ENCODE results near the gene OTUD7B.
A peak's percentile ranks its signal among the peaks of the same experiment; 100 is the strongest.

The OTUD7B gene

DNA sequence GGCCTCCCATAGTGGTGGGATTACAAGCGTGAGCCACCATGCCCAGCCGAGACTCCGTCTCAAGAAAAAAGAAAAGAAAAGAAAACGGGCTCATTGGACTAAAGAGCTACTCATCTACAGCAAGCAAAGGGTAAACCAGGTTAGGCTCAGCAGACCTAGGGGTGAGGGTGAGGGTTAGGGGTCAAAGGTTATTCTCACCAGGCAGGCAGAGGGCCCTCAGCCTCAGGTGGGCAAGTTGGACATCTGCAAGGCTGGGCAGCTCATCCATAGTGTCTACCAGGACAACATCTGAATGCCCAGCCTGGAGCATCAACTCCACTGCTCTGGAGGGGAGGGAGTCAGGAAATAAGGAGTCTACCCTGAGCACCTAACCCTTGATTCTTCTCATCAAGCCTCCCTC is 77.3 kb downstream of the OTUD7B start:
- no peak overlapping the region for H3K27ac ChIP-seq (ENCODE audit: low read depth, low read length, severe bottlenecking)
- H3K9me3 ChIP-seq (ENCODE audit: control insufficient read depth, low read length): no peaks in the 10 kb centered on the region
- H3K4me3 ChIP-seq (ENCODE audit: extremely low read depth, insufficient read depth, low read length, poor library complexity, severe bottlenecking): no peak overlapping the region
- no peaks in the 10 kb centered on the region for H3K36me3 ChIP-seq (ENCODE audit: control insufficient read depth, insufficient read depth, low read length)
- WGBS, 2 experiments (ENCODE audit: insufficient coverage in 2 of 2): 80 to 97% methylated on average over 1 to 4 of the region's 4 CpGs
- H3K4me1 ChIP-seq (ENCODE audit: control insufficient read depth, insufficient read depth, low read length, poor library complexity, severe bottlenecking): peaks cover 41% of the 10 kb centered on the region

DNA sequence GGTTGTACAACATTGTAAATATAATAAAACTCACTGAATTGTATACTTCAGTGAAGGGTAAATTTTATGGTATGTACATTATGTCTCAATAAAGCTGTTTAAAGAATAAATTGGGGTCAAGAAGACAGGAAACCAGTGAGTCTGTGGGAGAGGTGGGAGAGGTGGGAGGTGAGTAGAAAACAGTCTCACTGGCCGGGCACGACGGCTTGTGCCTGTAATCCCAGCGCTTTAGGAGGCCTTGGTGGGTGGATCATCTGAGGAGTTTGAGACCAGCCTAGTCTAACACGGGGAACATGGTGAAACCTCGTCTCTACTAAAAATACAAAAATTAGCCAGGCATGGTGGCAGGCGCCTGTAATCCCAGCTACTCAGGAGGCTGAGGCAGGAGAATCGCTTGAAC is 78.1 kb downstream of the OTUD7B start:
- no peak overlapping the region for H3K27ac ChIP-seq (ENCODE audit: low read depth, low read length, severe bottlenecking)
- H3K4me3 ChIP-seq (ENCODE audit: extremely low read depth, insufficient read depth, low read length, poor library complexity, severe bottlenecking): no peak overlapping the region
- peaks cover 36% of the 10 kb centered on the region for H3K4me1 ChIP-seq (ENCODE audit: control insufficient read depth, insufficient read depth, low read length, poor library complexity, severe bottlenecking)
- H3K9me3 ChIP-seq (ENCODE audit: control insufficient read depth, low read length): no peaks in the 10 kb centered on the region
- no peaks in the 10 kb centered on the region for H3K36me3 ChIP-seq (ENCODE audit: control insufficient read depth, insufficient read depth, low read length)
- 83 to 93% methylated on average over 7 of the region's 8 CpGs for WGBS, 2 experiments (ENCODE audit: insufficient coverage in 2 of 2)

DNA sequence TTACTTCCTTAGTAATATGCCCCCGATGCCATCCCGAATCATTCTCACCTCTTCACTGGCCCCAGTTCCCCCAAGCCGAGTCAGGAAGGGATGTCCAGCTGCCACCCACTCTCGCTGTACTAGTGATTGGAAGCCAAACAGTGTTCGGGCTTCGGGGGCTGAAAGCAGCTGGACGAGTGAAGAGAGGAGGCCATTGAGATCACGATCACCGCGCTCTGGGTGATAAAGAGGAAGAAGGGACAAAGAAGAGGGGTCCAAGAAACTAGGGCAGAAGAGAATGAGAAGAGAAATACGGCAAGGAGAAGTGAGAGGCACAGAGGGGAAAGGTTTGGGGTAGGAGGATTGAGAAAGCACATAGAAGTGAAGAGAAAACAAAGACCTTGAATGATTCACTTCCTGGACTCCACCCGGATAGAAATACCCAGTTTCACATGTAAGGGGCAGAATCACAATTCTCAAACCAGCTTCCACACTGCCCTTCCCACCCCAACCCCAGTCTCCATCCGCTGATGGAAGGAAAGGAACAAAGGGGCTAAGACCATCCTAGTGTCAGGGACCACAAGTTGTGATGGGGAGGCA is 79.2 kb downstream of the OTUD7B start:
- Histone ChIP-seq H3K9me3 (ENCODE audit: control insufficient read depth, low read length) (no peaks in the 10 kb centered on the region), H3K36me3 (ENCODE audit: control insufficient read depth, insufficient read depth, low read length) (peaks cover 6% of the 10 kb centered on the region), H3K4me1 (ENCODE audit: control insufficient read depth, insufficient read depth, low read length, poor library complexity, severe bottlenecking) (peaks cover 30% of the 10 kb centered on the region), H3K4me3 (ENCODE audit: extremely low read depth, insufficient read depth, low read length, poor library complexity, severe bottlenecking) (no peak overlapping the region), H3K27ac (ENCODE audit: low read depth, low read length, severe bottlenecking) (no peak overlapping the region)
- 93 to 94% methylated on average over 11 of the region's 13 CpGs for WGBS, 2 experiments (ENCODE audit: insufficient coverage in 2 of 2)

DNA sequence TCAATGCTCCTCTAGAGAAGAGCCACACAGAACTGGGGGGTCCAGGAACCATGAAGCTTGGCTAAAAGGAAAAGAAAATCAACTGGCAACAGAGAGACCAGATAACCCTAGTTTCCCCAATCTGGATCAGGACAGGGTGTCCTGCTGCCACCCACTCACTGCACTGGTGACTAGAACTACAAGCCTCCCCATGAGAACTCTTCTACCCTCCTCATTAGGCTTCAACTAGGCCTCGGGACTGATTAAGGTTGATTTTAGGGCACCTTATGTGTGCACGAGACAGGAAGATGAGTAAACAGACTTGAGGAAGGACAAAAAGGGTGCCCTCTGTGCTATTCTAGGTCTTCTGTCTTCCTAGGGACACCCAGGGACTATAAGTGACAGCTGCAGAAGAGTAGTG is 80.7 kb downstream of the OTUD7B start:
- Histone ChIP-seq H3K36me3 (ENCODE audit: control insufficient read depth, insufficient read depth, low read length) (peaks cover 20% of the 10 kb centered on the region), H3K27ac (ENCODE audit: low read depth, low read length, severe bottlenecking) (no peak overlapping the region), H3K4me3 (ENCODE audit: extremely low read depth, insufficient read depth, low read length, poor library complexity, severe bottlenecking) (no peak overlapping the region), H3K4me1 (ENCODE audit: control insufficient read depth, insufficient read depth, low read length, poor library complexity, severe bottlenecking) (peaks cover 30% of the 10 kb centered on the region), H3K9me3 (ENCODE audit: control insufficient read depth, low read length) (no peaks in the 10 kb centered on the region)
- 69% methylated on average over 2 of the region's 2 CpGs; no CpG with 5 or more reads in 1 of the 2 experiments for WGBS, 2 experiments (ENCODE audit: insufficient coverage in 2 of 2)

DNA sequence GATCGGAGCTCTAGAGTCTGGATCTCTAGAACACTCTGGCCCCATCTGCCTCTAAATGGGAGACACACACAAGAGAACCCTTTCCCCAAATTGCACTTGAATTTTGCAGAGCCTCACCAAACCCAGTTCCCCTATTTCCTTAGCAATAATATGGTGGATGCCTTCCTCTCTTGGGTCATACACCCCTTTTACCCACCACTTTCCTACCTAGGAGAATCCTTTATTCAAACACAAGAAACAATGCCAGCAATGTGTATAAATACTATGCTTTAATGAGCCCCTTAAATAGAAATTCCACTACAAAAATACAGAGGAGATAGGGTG is 82.2 kb downstream of the OTUD7B start:
- H3K36me3 ChIP-seq (ENCODE audit: control insufficient read depth, insufficient read depth, low read length): peaks cover 35% of the 10 kb centered on the region
- H3K27ac ChIP-seq (ENCODE audit: low read depth, low read length, severe bottlenecking): peak overlapping the region; percentile 91
- WGBS, 2 experiments (ENCODE audit: insufficient coverage in 2 of 2): no CpG with 5 or more reads among the region's 1 CpG
- no peaks in the 10 kb centered on the region for H3K9me3 ChIP-seq (ENCODE audit: control insufficient read depth, low read length)
- H3K4me3 ChIP-seq (ENCODE audit: extremely low read depth, insufficient read depth, low read length, poor library complexity, severe bottlenecking): peak overlapping the region; percentile 80
- H3K4me1 ChIP-seq (ENCODE audit: control insufficient read depth, insufficient read depth, low read length, poor library complexity, severe bottlenecking): peaks cover 30% of the 10 kb centered on the region

DNA sequence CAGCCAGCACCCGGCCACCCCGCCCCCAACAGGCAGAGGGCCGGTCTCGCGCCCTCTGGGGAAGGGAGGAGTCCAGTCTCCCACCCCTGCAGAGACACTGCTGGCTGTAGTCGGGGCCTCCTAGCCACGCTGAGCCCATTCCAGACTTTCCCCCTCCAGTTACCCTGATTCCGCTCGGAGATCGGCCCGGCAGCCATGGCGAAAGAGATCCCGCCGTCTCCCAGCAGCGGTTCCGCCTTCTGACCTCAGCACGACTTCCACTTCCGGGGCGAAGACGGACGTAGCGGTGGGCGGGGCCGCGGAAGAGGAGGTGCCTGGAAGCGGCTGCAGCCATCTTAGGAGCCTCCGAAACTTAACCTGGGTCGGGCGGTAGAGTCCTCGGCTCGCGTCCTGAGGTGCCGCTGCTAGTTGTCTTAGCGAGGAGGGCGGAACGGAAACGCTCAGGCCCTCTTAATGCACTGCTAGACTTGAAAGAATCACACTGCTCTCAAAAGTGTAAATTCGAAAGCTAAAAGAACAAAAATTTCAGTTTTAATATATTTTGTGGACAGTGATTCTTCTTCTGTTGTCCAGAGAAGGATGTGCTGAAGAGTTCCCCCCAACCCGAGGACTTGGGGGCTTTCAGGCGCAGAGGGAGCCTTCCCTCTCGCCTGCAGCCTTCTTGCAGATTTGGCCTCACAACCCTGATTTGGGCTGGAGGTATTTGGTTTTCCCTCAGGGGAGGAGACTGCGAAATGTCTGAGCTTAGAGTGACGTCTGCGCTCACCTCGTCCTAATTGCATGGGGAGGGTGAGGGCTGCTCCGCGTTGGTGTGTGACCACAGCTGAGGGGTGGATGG is 82.7 kb downstream of the OTUD7B start, which contains the start of gene SF3B4:
Gene SF3B4 (minus strand): TSS at position 241 of the 838 bp plus-strand sequence. CDS start 44 bp downstream, at position 197.
- Histone ChIP-seq H3K27ac (ENCODE audit: low read depth, low read length, severe bottlenecking) (peak within 1 kb of the TSS; percentile 91), H3K36me3 (ENCODE audit: control insufficient read depth, insufficient read depth, low read length) (peaks cover 41% of the 10 kb centered on the region), H3K4me3 (ENCODE audit: extremely low read depth, insufficient read depth, low read length, poor library complexity, severe bottlenecking) (peak within 1 kb of the TSS; percentile 80), H3K9me3 (ENCODE audit: control insufficient read depth, low read length) (no peaks in the 10 kb centered on the region), H3K4me1 (ENCODE audit: control insufficient read depth, insufficient read depth, low read length, poor library complexity, severe bottlenecking) (peaks cover 30% of the 10 kb centered on the region)
- 1% methylated on average over 35 to 39 of the region's 47 CpGs for WGBS, 2 experiments (ENCODE audit: insufficient coverage in 2 of 2)

DNA sequence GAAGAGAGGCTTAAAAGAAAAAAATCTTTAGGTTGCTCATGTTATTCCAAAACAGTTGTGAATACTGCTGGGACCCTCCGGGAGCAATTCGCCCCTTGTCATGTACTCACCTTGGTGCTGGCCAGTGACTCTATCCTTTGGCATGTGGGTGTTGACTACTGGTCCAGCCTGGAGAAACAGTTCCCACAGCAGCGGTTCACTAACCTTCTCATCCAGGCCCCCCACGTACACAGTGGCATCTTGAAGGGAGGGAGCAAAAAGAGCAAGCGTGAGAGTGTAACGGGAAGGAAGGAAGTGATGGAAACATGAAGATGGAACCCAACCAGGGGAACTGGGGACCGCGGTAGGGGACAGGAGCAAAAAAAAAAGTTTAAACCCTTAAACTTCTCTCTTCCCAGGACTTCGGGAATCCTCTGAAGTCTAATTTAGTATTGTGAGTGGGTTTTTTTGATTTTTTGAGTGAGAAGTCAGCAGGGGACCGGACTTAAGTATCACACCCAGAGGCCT is 83.4 kb downstream of the OTUD7B start:
- no peaks in the 10 kb centered on the region for H3K9me3 ChIP-seq (ENCODE audit: control insufficient read depth, low read length)
- peaks cover 30% of the 10 kb centered on the region for H3K4me1 ChIP-seq (ENCODE audit: control insufficient read depth, insufficient read depth, low read length, poor library complexity, severe bottlenecking)
- peak overlapping the region; percentile 80 for H3K4me3 ChIP-seq (ENCODE audit: extremely low read depth, insufficient read depth, low read length, poor library complexity, severe bottlenecking)
- peak overlapping the region; percentile 91 for H3K27ac ChIP-seq (ENCODE audit: low read depth, low read length, severe bottlenecking)
- H3K36me3 ChIP-seq (ENCODE audit: control insufficient read depth, insufficient read depth, low read length): peaks cover 48% of the 10 kb centered on the region
- WGBS, 2 experiments (ENCODE audit: insufficient coverage in 2 of 2): 3 to 9% methylated on average over 4 to 7 of the region's 10 CpGs

DNA sequence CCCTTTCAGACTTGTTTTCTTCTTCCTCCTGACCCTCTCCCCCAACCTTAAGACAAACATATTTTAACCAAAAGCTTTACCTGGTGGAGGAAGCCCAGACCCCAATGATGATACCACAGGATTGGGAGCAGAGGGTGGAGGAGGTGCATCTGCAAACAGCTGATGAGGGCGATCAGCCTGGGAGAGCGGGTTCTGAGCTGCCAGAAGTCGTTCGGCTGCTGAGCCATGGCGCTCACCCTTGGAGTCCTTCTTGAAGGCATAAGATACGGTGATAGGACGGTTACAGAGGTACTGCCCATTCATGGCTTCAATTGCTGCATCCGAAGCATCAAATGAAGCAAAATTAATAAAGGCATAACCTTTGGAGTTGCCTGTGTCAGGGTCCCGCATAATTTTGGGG is 84.2 kb downstream of the OTUD7B start:
- Histone ChIP-seq H3K9me3 (ENCODE audit: control insufficient read depth, low read length) (no peaks in the 10 kb centered on the region), H3K36me3 (ENCODE audit: control insufficient read depth, insufficient read depth, low read length) (peaks cover 49% of the 10 kb centered on the region), H3K4me3 (ENCODE audit: extremely low read depth, insufficient read depth, low read length, poor library complexity, severe bottlenecking) (peak overlapping the region; percentile 80), H3K4me1 (ENCODE audit: control insufficient read depth, insufficient read depth, low read length, poor library complexity, severe bottlenecking) (peaks cover 24% of the 10 kb centered on the region), H3K27ac (ENCODE audit: low read depth, low read length, severe bottlenecking) (no peak overlapping the region)
- 90 to 96% methylated on average over 9 of the region's 9 CpGs for WGBS, 2 experiments (ENCODE audit: insufficient coverage in 2 of 2)

DNA sequence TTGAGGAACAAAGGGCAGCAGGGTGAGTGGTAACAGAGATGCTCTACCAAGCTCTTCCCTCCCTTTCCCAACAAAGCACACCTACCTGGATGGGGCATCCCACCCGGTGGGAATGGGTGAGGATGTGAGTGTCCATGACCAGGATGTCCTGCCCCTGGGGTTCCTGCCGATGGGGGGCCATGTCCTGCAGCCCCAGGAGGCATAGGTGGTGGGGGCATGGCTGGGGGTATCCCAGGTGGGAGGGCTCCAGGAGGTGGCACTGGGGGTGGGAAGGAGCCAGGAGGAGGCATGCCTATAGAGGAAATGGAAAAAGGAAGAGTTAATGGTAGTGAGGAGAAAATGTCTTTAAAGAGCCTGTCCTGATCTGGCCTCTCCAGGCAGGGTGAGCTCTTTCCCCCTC is 84.8 kb downstream of the OTUD7B start:
- H3K4me3 ChIP-seq (ENCODE audit: extremely low read depth, insufficient read depth, low read length, poor library complexity, severe bottlenecking): no peak overlapping the region

DNA sequence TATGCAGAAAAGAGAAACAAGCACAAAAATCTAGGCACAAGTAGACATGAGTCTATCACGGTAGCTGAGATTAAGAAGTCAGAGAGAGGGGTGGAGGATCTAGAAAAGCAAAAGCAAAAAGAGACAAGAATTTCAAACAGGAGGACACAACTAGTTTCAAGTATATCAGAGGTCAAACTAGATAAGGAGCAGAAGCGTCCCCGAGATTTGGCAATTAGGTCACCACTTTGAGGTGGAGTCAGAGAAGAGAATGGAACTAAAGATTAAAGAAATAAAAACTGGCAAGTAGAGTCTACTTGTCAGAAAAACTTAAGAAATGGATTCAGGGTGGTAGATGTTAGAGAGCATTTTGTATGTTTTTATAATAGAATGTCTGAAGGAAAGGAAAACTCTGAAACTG is 85.2 kb downstream of the OTUD7B start:
- H3K27ac ChIP-seq (ENCODE audit: low read depth, low read length, severe bottlenecking): no peak overlapping the region
- 95 to 100% methylated on average over 2 to 3 of the region's 3 CpGs for WGBS, 2 experiments (ENCODE audit: insufficient coverage in 2 of 2)
- peaks cover 49% of the 10 kb centered on the region for H3K36me3 ChIP-seq (ENCODE audit: control insufficient read depth, insufficient read depth, low read length)
- peaks cover 18% of the 10 kb centered on the region for H3K4me1 ChIP-seq (ENCODE audit: control insufficient read depth, insufficient read depth, low read length, poor library complexity, severe bottlenecking)
- H3K9me3 ChIP-seq (ENCODE audit: control insufficient read depth, low read length): no peaks in the 10 kb centered on the region
- H3K4me3 ChIP-seq (ENCODE audit: extremely low read depth, insufficient read depth, low read length, poor library complexity, severe bottlenecking): no peak overlapping the region

More for the DNA sequence above, 84.8 kb downstream of the OTUD7B start:
- peaks cover 18% of the 10 kb centered on the region for H3K4me1 ChIP-seq (ENCODE audit: control insufficient read depth, insufficient read depth, low read length, poor library complexity, severe bottlenecking)
- 100% methylated on average over 1 of the region's 2 CpGs; no CpG with 5 or more reads in 1 of the 2 experiments for WGBS, 2 experiments (ENCODE audit: insufficient coverage in 2 of 2)
- H3K36me3 ChIP-seq (ENCODE audit: control insufficient read depth, insufficient read depth, low read length): peaks cover 49% of the 10 kb centered on the region
- no peaks in the 10 kb centered on the region for H3K9me3 ChIP-seq (ENCODE audit: control insufficient read depth, low read length)
- no peak overlapping the region for H3K27ac ChIP-seq (ENCODE audit: low read depth, low read length, severe bottlenecking)

DNA sequence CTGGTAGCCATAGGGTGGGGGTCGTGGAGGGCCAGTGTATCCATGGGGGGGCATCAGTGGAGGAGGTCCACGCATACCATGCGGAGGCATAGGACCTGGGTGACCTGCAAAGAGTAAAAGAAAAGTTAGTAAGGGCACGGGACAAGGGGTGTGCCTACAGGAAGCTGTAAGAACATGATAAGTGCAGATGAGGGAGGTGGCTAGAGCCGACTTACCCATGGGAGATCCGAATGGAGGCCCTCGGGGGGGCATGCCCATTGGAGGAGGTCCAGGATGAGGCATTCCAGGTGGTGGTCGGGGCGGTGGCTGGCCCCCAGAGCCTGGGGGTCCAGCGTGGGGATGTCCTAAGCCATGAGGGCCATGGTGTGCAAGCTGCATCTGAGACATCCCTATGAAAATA is 86.9 kb downstream of the OTUD7B start:
- WGBS, 2 experiments (ENCODE audit: insufficient coverage in 2 of 2): 93 to 95% methylated on average over 7 to 10 of the region's 10 CpGs
- Histone ChIP-seq H3K27ac (ENCODE audit: low read depth, low read length, severe bottlenecking) (no peak overlapping the region), H3K4me1 (ENCODE audit: control insufficient read depth, insufficient read depth, low read length, poor library complexity, severe bottlenecking) (peaks cover 12% of the 10 kb centered on the region), H3K36me3 (ENCODE audit: control insufficient read depth, insufficient read depth, low read length) (peaks cover 49% of the 10 kb centered on the region), H3K9me3 (ENCODE audit: control insufficient read depth, low read length) (no peaks in the 10 kb centered on the region), H3K4me3 (ENCODE audit: extremely low read depth, insufficient read depth, low read length, poor library complexity, severe bottlenecking) (no peak overlapping the region)

Measured in mesodermal cell (in vitro differentiated cells).